GM10248 (cell line): ENCODE data around the gene NTM.

Source experiments
- CTCF ChIA-PET: fragments of 300-600 bp; sonication (Branson Sonifier 250); formaldehyde crosslinking; extraction: SDS; loops from one replicate; lab custom pipeline; 2021; ENCODE audit warnings: antibody characterized with exemption; lab: Yijun Ruan, JAX
- POLR2A ChIA-PET: fragments of 350-650 bp; sonication (Branson Sonifier 250); formaldehyde crosslinking; extraction: SDS; loops from one replicate; lab custom pipeline; 2020; ENCODE audit warnings: antibody characterized with exemption; lab: Yijun Ruan, JAX
- DNase-seq: peaks from one replicate; pipeline ENCODE4 v3.0.0; 2012; ENCODE audit errors: extremely low spot score
- TF ChIP-seq, protein P1 (sequence below): IDR thresholded peaks from 2 replicates; pipeline ENCODE4 v1.5.1; 2012; ENCODE audit warnings: mild to moderate bottlenecking, low read depth; ENCODE audit errors: extremely low read depth, missing control alignments, control extremely low read depth

NTM gene

DNA sequence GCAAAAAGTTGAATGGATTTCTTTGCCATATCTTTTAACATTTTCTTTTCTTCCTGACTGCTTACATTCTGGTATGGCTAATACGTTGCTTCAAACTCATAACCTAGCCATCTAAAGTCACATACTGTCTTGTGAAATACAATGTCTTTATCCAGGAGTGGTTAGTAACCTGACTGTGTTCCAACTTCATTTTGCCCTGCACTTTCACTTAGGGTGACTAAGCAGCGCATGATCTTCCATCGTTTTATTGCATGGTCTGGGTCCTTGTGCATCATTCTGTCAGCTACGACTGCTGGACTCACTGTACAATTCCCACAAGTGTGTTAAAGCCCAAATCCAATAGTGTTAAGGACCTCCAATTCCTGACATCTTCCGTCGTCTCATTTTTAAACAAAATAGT lies 403.2 kb downstream of the NTM start:
- no peak for DNase-seq
- CTCF ChIA-PET = no interaction called here
- POLR2A ChIA-PET = no interaction called here

DNA sequence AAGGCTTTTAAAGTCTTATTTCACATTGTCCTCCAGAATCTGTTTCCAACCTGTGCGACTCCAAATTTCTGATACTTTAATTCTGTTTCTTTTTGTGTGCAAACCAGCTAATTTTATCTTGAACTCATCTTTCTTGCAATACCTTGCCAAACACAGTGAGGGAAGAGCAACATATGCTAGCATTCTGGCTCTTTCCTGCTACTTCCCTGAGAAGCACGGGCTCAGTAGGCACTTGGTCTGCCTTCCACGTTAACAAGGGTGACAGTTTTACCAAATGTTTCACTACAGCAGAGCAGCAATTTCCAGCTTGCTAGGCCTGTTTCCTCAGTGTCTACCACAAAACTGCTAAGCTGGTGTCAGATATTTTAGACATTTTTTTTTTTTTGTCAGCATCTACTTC lies 405.8 kb downstream of the NTM start:
- no peak for DNase-seq
- TF ChIP-seq, protein P1, sequence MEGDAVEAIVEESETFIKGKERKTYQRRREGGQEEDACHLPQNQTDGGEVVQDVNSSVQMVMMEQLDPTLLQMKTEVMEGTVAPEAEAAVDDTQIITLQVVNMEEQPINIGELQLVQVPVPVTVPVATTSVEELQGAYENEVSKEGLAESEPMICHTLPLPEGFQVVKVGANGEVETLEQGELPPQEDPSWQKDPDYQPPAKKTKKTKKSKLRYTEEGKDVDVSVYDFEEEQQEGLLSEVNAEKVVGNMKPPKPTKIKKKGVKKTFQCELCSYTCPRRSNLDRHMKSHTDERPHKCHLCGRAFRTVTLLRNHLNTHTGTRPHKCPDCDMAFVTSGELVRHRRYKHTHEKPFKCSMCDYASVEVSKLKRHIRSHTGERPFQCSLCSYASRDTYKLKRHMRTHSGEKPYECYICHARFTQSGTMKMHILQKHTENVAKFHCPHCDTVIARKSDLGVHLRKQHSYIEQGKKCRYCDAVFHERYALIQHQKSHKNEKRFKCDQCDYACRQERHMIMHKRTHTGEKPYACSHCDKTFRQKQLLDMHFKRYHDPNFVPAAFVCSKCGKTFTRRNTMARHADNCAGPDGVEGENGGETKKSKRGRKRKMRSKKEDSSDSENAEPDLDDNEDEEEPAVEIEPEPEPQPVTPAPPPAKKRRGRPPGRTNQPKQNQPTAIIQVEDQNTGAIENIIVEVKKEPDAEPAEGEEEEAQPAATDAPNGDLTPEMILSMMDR = no peak
- ChIA-PET POLR2A (no interaction called here), CTCF (interaction anchor here (1.7 kb wide), 1 partner anchor 10 kb away, joined by 3 read pairs; no protein-coding TSS in a partner anchor)

More for the DNA sequence above, 403.2 kb downstream of the NTM start:
- TF ChIP-seq, protein P1 = no peak

GRCh38 chr11:131785801-131786200 lies 415.4 kb downstream of the NTM start:
- POLR2A ChIA-PET = no interaction called here
- DNase-seq = no peak

DNA sequence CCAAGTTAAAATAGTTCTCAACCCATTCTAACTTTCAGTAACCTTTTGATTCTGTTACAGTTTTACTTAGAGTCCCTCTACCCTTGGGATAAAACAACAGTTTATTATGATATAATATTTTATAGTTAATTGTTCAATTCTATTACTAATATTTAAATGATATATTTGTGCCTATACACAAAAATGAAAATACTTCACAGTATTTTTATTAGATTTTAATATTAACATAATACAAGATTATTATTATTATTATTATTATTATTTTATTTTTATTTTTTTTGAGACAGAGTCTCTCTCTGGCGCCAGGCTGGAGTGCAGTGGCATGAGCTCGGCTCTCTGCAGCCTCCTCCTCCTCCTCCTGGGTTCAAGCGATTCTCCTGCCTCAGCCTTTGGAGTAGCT lies 416.7 kb downstream of the NTM start:
- ChIA-PET CTCF (interaction anchor here (1.7 kb wide), 1 partner anchor 10 kb away, joined by 3 read pairs; no protein-coding TSS in a partner anchor), POLR2A (no interaction called here)
- DNase-seq = no peak
- TF ChIP-seq, protein P1 = no peak

More at GRCh38 chr11:131785801-131786200, 415.4 kb downstream of the NTM start:
- CTCF ChIA-PET = interaction anchor here (0.8 to 1.7 kb wide), 2 partner anchors 9 kb away, joined by 3 read pairs; no protein-coding TSS in a partner anchor
- TF ChIP-seq, protein P1 = no peak

- DNase-seq = no peak
- CTCF ChIA-PET = no interaction called here
- TF ChIP-seq, protein P1 = no peak
- POLR2A ChIA-PET = no interaction called here
Measured at GRCh38 chr11:131790586-131790985, 420.2 kb downstream of the NTM start.

- ChIA-PET CTCF (no interaction called here), POLR2A (no interaction called here)
- no peak for DNase-seq
- TF ChIP-seq, protein P1 = no peak
Measured at GRCh38 chr11:131792243-131792642, 421.8 kb downstream of the NTM start.
